Hematopoietic multipotent progenitor cell treated with erythropoietin and hydrocortisone succinate and interleukin-3 and kit ligand, for 17 days (in vitro differentiated cells): Measurements from ENCODE around the gene TBPL2.
"Not testable (repeated sequence)": the region's sequence is repeated elsewhere in the genome, so short reads cannot be mapped to it uniquely, and the experiment has no call there.

Experiments
- DNase-seq: peaks from one replicate; pipeline ENCODE4 v3.0.0-alpha.2; 2015; ENCODE audit warnings: low spot score

TBPL2 gene

GRCh38 chr14:55438066-55438683, 2.2 kb downstream of the TBPL2 start:
- peak; percentile 37 for DNase-seq

DNA sequence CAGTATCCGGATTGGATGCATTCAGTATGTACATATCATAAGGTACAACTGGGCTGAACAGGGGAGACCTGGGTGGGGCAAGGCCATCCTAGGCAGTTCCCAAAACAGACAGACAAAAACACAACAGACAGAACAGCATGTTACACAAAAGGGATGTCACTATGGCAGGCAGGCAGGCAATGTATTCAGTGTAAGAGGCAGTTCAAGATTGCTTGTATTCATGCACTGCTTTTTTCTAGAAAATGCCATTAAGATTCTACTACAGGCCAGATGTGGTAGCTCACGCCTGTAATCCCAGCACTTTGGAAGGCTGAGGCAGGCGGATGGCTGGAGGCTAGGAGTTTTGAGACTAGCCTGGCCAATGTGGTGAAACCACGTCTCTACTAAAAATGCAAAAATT, 3.5 kb downstream of the TBPL2 start:
- no peak for DNase-seq

GRCh38 chr14:55436519-55436918, 3.9 kb downstream of the TBPL2 start:
- DNase-seq = no peak

GRCh38 chr14:55434805-55435174, 5.6 kb downstream of the TBPL2 start:
- no peak for DNase-seq

GRCh38 chr14:55433880-55434804, 6.3 kb downstream of the TBPL2 start:
- DNase-seq = no peak

DNA sequence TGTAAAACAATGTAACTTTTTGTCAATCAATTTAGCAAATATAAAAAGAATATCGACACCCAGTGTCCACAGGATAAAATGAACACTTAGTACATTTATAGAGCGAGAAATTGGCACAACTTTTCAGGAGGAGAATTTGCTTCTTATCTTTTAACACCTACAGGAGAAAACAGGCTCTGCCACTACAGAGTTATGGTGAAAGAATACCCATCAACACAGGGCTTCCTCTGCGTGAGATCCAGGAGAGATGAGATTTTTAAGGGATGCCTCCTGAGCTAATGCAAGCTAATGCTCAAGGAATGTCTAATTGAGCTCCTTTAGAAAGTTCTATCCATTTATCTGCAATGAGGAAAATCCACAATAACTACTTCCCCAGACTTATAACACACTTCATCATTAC, 7.8 kb downstream of the TBPL2 start:
- no peak for DNase-seq

DNA sequence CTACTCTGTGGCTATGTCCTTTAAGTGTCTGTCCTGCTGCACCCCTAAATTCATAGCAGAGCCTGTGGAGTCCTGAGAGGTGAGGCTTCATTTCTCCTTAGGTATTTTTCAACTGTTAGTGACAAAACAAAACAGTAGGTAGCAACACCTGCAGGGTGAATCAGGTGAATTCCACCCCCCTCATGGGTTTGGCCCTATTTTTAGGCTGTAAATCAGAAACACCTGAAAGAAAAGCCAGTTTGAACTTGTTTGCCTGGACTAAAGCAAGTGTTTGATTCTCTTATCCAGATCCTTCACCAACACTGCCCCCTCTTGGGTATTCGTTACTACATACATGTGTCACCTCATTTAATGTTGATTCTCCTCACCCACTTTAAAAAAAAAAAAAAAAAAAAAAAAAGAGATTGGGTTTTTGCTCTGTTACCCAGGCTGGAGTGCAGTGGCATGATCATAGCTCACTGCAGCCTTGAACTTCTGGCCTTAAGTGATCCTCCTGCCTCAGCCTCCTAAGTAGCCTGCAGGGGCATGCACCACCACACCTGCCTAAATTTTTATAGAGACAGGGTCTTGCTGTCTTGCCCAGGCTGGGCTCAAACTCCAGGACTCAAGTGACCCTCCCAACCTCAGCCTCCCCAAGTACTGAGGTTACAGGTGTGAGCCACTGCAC, 10.3 kb downstream of the TBPL2 start:
- peak; percentile 93 for DNase-seq

- DNase-seq = peak; percentile 53
Observed at GRCh38 chr14:55427439-55427838, 13.0 kb downstream of the TBPL2 start.

DNA sequence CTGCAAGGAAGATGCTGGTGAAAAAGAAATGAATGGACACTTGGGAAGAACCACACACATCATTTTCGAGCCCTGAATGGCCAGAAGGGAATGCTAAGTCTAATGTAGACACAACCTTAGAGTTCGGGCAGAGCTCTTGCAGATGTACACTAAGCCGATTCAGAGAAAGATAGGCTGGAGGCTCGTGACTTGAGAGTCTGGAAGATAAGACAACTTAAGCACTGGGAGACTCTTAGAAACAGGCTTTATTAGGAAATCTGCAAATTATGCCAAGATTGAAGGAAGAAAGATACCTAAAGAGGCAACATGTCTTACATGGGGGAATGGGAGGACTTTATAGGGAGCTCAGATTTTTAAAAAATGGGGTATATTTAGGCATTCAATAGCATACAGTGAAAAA, 13.5 kb downstream of the TBPL2 start:
- DNase-seq = peak; percentile 58

GRCh38 chr14:55425091-55425490, 15.3 kb downstream of the TBPL2 start:
- no peak for DNase-seq

GRCh38 chr14:55423969-55424368, 16.4 kb downstream of the TBPL2 start:
- no peak for DNase-seq

GRCh38 chr14:55422338-55422737, 18.1 kb downstream of the TBPL2 start:
- not testable (repeated sequence) for DNase-seq

- DNase-seq = no peak
Observed at GRCh38 chr14:55419663-55420062, 20.8 kb downstream of the TBPL2 start.

GRCh38 chr14:55418411-55418810, 22.0 kb downstream of the TBPL2 start:
- DNase-seq = no peak

DNA sequence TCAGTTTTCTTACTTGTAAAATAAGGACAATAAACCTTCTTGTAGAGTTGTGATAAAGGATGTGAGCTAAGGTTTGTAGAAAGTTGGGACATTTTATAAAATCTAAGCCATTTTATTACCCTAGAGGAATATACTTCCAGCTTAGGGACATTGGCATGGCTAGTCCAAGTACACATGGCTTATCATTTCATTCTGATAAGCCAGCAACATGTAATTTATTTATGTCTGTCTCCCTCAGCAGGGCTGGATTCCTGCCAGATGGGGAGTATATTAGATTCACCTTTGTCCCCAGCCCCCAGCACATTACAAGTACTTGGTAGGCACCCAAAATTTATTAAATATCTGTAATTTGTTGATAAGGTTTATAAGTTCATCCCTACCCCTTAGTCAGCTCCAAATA, 22.5 kb downstream of the TBPL2 start:
- DNase-seq = peak; percentile 83

- DNase-seq = peak; percentile 76
Observed at GRCh38 chr14:55416866-55417265, 23.6 kb downstream of the TBPL2 start.

DNA sequence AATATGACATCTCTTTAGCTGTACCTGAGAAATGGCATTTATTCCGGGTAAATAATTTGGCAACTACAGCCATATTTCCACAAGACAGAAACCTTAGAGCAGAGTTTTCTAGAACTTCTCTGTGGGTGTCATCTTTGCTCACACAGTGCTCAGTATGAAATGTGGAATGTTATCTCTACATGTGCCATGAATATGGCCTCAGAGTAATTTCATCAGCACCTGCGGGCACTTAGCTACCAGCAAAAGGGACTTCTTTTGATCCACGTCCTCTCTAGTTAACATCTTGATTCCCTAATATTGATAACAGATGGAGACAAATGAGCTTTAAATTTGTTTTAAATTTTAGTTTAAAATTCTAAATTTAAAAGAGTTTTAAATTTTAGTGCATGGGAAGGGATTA, 25.9 kb downstream of the TBPL2 start:
- peak; percentile 18 for DNase-seq

GRCh38 chr14:55412676-55413075, 27.7 kb downstream of the TBPL2 start:
- peak; percentile 74 for DNase-seq

- DNase-seq = peak; percentile 87
Observed at GRCh38 chr14:55411426-55412389, 28.7 kb downstream of the TBPL2 start, which contains the start of gene ATG14. TSS of gene ATG14 (minus strand) at chr14:55411830. CDS start at chr14:55411822, 8 bp downstream.

GRCh38 chr14:55410876-55411275, 29.5 kb downstream of the TBPL2 start:
- peak; percentile 72 for DNase-seq

DNA sequence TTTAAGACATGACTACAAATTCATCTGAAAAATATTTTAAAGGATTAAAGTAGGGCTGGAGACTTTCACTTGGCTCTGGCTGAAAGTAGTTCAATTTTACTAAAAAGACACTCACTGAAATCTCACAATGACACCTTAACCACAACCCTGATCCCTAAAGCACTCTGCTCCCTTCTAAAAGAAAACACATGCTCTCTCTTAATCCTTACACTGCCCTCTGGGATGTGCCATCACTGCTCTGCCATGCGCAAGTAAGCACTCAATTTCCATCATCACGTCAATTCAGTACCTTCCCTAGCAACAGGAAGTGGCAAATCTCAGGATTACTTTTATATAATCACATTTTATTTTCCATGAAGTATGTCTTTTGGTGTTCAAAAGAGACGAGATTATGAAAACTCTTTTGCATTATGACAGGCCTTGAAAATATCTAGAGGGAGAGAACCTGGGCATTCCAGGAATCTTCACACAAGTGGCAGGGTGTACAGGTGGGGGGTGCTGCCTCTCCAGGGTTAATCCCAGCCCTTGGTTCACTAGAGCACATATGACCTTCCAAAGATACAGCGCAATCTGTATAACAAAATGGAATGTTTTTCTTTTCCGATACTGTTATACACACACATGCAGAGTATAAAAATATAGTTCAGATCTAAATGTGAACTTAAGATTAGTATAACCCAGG, 36.1 kb downstream of the TBPL2 start:
- DNase-seq = peak; percentile 47
